Measurements from ENCODE around the gene OPCML. TPM values are rescaled to one million over a fixed set of nuclear protein-coding genes. Genes with fewer than 3 reads are reported as not detected.

Gene OPCML
- total RNA-seq, 2 experiments from 2014 or later = not detected

DNA sequence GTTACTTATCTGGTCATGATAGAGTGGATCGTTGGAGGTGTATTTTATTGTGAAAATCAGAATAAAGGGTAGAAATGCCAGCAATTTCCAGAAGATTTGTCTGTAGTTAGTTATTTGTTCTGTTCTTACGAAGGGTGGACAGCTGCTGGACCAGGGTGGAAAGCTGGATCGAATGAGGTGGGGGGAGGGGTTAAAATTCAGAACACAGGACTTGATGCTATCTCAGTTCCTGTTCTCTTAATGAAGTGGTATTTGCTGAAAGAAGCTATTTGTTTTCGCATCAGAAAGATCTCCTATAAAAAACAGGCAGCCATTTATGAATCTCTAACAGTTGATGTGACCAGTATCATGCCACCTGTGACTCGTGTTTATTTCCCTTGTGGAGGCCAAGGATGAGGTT, 556.2 kb downstream of the OPCML start:
- Mint-ChIP-seq H3K4me1 (no peaks in the 10 kb centered on the region), H3K36me3 (no peaks in the 10 kb centered on the region), H3K9me3 (no peaks in the 10 kb centered on the region), H3K27ac (no peak overlapping the region), H3K27me3 (no peaks in the 10 kb centered on the region), H3K4me3 (no peak overlapping the region)
- POLR2A ChIA-PET = no interaction called here
- DNase-seq (no peak), ATAC-seq (ENCODE audit: low read depth) (no peak)

DNA sequence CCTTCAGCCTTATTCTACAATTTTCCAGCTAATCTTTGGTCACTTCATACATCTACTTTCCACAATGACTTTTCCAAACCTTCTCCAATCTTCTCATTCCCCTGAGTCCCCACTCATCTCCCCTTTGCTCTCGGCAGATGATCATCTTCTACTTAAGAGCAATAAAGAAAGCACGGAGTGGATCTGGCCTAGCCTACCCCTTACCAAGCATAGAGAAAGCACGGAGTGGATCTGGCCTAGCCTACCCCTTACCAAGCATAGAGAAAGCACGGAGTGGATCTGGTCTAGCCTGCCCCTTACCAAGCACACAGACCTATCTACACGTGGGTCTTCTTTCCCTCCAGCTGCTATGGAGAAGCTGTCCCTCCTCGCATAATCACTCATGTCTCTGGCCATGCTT, 558.6 kb downstream of the OPCML start:
- DNase-seq = no peak
- Mint-ChIP-seq H3K9me3 (no peaks in the 10 kb centered on the region), H3K27ac (no peak overlapping the region), H3K36me3 (no peaks in the 10 kb centered on the region), H3K4me1 (no peaks in the 10 kb centered on the region), H3K4me3 (no peak overlapping the region), H3K27me3 (no peaks in the 10 kb centered on the region)
- no peak for ATAC-seq (ENCODE audit: low read depth)
- POLR2A ChIA-PET = no interaction called here

DNA sequence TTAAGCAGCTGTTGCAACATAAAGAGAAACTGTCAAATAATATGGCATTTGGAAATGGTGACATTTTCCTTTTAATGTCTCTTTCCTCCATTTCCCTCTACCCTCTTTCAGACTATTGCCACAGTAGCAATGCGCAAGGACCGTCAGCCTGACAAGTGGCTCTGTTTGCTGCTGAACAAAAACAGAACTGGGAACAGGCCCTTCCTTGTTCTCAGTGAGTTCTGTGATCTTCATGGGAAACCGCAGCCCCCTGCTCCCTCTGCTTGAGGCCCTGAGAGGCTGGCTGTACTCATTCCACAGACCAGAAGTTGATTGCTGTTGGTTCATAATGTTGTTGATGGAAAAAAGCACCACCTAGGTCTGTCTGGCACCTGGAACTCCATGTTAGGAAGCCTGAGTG, 559.7 kb downstream of the OPCML start:
- H3K27ac Mint-ChIP-seq = no peak overlapping the region
- no peaks in the 10 kb centered on the region for H3K4me1 Mint-ChIP-seq
- ATAC-seq (ENCODE audit: low read depth) (no peak), DNase-seq (no peak)
- POLR2A ChIA-PET = no interaction called here
- no peak overlapping the region for H3K4me3 Mint-ChIP-seq
- H3K27me3 Mint-ChIP-seq = peaks cover 2% of the 10 kb centered on the region
- H3K9me3 Mint-ChIP-seq = no peaks in the 10 kb centered on the region
- no peaks in the 10 kb centered on the region for H3K36me3 Mint-ChIP-seq

DNA sequence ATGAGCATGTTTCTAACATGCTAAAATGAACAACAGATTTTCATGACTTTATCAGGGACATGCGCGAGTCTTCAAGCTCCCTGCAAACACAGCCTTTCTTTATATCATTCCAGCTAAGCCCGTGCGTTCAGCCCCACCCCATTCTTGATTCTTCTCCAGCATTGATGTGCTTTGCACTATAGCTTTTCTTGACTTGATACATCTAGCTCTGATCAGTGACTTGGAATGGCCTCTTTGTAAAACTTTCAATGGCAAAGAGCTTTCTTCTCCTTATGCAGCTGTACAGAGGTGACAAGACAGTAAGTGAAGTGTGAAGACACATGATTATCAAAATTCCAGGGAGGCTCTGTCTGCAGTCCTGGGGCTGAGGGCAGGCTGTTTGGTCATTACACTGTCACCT, 561.0 kb downstream of the OPCML start:
- Mint-ChIP-seq H3K4me1 (no peaks in the 10 kb centered on the region), H3K9me3 (no peaks in the 10 kb centered on the region)

DNA sequence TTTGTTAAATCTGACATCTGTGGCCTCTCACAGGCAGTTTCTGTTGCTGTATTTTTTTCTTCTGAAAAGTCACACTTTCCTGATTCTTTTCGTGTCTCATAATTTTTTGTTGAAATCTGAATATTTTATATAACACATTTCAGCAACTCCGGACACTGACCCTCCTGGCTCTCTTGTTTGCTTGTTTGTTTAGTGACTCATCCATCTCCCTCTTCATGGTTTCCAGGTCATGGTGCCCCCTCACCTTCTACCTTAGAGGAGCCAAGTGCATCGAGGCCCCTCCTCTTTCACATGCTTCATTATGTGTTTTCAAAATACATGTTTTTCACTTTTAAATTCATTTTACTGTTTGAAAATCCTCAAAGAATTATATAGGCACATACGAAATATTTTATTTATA, 562.4 kb downstream of the OPCML start:
- no peaks in the 10 kb centered on the region for H3K9me3 Mint-ChIP-seq
- H3K4me3 Mint-ChIP-seq = no peak overlapping the region
- no peak for ATAC-seq (ENCODE audit: low read depth)
- no peaks in the 10 kb centered on the region for H3K4me1 Mint-ChIP-seq
- peaks cover 2% of the 10 kb centered on the region for H3K27me3 Mint-ChIP-seq
- no peaks in the 10 kb centered on the region for H3K36me3 Mint-ChIP-seq
- POLR2A ChIA-PET = no interaction called here
- H3K27ac Mint-ChIP-seq = no peak overlapping the region
- no peak for DNase-seq

More for the DNA sequence above, 561.0 kb downstream of the OPCML start:
- ATAC-seq (ENCODE audit: low read depth) = no peak
- H3K4me3 Mint-ChIP-seq = no peak overlapping the region
- peaks cover 2% of the 10 kb centered on the region for H3K27me3 Mint-ChIP-seq
- no peaks in the 10 kb centered on the region for H3K36me3 Mint-ChIP-seq
- DNase-seq = no peak
- POLR2A ChIA-PET = no interaction called here
- no peak overlapping the region for H3K27ac Mint-ChIP-seq

DNA sequence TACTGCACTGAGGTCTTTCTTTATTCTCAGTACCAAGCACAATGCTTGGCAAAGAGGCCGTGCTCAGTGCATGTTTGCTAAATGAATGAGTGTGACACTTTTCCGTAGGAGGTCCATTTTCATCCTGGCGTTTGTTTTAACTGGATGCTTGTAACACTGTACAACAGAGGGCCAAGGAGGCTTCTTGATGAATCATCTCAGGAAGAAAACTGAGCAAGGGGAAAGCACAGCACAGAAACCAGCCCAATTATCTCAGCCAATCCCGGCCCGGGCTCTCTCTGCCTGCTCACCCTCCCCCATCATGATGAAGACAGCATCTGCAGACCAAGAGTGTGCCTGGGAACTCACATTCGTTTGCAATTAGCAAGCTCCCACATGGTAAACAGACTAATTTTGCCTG, 570.3 kb downstream of the OPCML start:
- Mint-ChIP-seq H3K36me3 (no peaks in the 10 kb centered on the region), H3K27me3 (no peaks in the 10 kb centered on the region), H3K27ac (no peak overlapping the region), H3K4me3 (no peak overlapping the region), H3K9me3 (peaks cover 2% of the 10 kb centered on the region), H3K4me1 (no peaks in the 10 kb centered on the region)
- POLR2A ChIA-PET = no interaction called here
- DNase-seq (no peak), ATAC-seq (ENCODE audit: low read depth) (no peak)

DNA sequence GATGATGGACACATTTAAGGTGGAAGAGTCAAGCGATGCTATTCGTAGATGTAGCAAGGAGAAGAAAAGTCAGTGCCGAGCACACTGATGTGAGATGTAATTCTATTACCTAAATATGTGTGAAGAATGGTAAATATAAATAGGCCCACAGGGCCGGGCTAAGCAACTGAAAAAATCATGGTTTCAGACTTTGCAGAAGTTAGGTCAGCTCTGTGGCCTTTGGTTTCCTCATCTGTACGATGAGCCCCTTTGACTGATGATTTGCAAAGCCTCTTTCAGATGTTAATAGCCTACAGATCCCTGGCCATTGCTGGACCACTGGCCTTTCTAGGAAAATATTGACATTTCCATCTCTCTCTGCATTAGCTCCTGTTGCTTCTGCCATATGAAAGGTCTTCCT, 570.8 kb downstream of the OPCML start:
- Mint-ChIP-seq H3K27ac (no peak overlapping the region), H3K27me3 (no peaks in the 10 kb centered on the region), H3K4me1 (no peaks in the 10 kb centered on the region), H3K36me3 (no peaks in the 10 kb centered on the region), H3K4me3 (no peak overlapping the region), H3K9me3 (peaks cover 3% of the 10 kb centered on the region)
- ATAC-seq (ENCODE audit: low read depth) (no peak), DNase-seq (no peak)
- POLR2A ChIA-PET = no interaction called here

DNA sequence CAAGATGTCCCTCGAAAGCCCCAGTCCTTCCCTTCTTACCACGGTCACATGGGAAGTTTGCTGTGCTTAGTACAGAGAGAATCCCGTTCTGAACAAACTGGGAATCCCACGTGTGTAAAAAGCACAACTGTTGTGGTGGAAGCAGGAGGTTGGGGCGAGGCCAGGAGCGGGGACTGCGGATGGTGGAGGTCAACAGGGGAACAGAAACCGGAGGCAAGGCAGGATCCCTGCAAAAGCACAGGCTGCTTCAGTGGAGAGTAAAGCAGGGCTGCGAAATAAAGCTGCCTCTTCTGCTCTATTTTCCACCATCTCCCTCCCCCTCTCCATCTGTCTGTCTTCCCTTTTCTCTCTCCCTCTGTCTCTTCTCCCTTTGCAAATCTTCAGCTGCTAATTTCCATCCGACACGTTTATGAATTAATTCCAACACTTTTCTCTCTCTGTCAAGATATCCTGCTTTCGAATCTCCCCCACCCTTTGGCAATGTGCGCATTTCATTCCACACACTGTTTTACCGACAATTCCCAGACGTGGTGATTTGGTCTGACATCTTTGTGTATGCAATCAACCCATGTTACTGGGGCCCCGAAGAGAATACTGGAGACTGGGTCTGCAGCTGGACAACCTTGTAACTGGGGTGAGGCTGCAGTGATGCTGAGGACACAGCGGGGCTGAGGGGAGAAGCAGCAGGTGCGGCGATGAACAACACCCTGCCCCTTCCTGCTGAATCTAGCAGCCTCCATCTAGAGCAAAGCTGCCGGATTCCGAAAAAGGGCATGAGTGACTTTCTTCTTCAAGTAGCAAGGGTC, 571.8 kb downstream of the OPCML start:
- ATAC-seq (ENCODE audit: low read depth) = no peak

DNA sequence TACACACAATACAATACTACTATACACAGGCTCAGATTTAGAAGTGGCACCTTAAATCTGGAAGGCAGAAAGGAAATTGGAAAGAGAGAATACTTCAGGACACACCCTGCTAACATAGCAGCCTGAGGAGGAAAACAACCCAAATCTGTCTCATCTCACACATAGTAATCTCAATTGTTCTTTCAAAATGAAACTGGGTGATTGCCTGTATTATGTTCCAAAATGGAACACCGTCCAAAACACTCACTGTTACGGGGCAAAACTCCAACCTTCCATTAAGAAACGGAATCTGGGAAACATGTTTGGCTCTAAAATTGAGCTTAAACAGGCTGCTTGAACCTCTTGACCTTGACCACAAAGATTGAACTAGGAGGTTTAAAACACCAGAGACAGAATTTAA, 572.6 kb downstream of the OPCML start:
- peaks cover 3% of the 10 kb centered on the region for H3K9me3 Mint-ChIP-seq
- DNase-seq (no peak), ATAC-seq (ENCODE audit: low read depth) (no peak)
- no peak overlapping the region for H3K27ac Mint-ChIP-seq
- POLR2A ChIA-PET = no interaction called here
- no peaks in the 10 kb centered on the region for H3K36me3 Mint-ChIP-seq
- no peak overlapping the region for H3K4me3 Mint-ChIP-seq
- H3K27me3 Mint-ChIP-seq = no peaks in the 10 kb centered on the region
- no peaks in the 10 kb centered on the region for H3K4me1 Mint-ChIP-seq

More for the DNA sequence above, 571.8 kb downstream of the OPCML start:
- H3K27me3 Mint-ChIP-seq = no peaks in the 10 kb centered on the region
- peaks cover 3% of the 10 kb centered on the region for H3K9me3 Mint-ChIP-seq
- no peaks in the 10 kb centered on the region for H3K4me1 Mint-ChIP-seq
- POLR2A ChIA-PET = no interaction called here
- H3K36me3 Mint-ChIP-seq = no peaks in the 10 kb centered on the region
- no peak for DNase-seq
- no peak overlapping the region for H3K27ac Mint-ChIP-seq
- H3K4me3 Mint-ChIP-seq = no peak overlapping the region

DNA sequence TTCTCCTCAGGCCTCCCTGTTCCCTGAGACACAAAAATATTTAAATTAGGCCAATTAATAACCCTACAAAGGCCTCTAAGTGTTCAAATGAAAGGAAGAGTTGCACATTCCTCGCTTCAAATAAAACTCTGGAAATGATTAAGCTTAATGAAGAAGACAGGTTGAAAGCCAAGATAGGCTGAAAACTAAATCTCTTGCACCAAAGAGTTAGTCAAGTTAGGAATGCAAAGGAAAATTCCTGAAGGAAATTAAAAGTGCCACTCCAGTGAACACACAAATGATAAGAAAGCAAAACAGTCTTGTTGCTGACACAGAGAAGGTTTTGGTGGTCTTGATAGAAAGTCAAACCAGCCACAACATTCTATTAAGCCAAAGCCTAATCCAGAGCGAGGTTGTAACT, 574.4 kb downstream of the OPCML start:
- Mint-ChIP-seq H3K27me3 (no peaks in the 10 kb centered on the region), H3K36me3 (no peaks in the 10 kb centered on the region), H3K27ac (no peak overlapping the region), H3K9me3 (peaks cover 3% of the 10 kb centered on the region), H3K4me1 (no peaks in the 10 kb centered on the region), H3K4me3 (no peak overlapping the region)
- POLR2A ChIA-PET = no interaction called here
- ATAC-seq (ENCODE audit: low read depth) = no peak
- DNase-seq = no peak

DNA sequence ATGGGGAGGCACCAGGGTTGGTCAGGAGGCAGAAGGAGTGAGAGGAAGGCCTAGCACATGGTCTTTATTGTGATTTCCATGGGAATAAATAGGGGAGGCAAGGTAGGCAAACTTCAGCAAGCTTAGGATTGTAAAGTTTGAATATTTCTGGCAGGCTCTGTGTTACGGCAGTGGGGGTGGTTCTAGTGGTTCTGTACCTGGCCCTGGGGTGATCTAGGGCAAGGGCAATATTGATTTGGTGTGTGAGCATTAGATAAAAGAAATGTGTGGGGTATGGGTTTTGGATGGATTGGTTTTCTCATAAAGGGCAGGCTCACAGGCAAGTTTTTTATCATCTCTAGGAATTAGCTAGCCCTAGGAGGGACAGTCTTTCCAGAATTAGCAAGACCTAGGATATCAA, 584.0 kb downstream of the OPCML start:
- Mint-ChIP-seq H3K4me1 (no peaks in the 10 kb centered on the region), H3K36me3 (no peaks in the 10 kb centered on the region), H3K4me3 (no peak overlapping the region), H3K9me3 (no peaks in the 10 kb centered on the region), H3K27me3 (peaks cover 25% of the 10 kb centered on the region), H3K27ac (no peak overlapping the region)
- DNase-seq (no peak), ATAC-seq (ENCODE audit: low read depth) (no peak)
- POLR2A ChIA-PET = no interaction called here

DNA sequence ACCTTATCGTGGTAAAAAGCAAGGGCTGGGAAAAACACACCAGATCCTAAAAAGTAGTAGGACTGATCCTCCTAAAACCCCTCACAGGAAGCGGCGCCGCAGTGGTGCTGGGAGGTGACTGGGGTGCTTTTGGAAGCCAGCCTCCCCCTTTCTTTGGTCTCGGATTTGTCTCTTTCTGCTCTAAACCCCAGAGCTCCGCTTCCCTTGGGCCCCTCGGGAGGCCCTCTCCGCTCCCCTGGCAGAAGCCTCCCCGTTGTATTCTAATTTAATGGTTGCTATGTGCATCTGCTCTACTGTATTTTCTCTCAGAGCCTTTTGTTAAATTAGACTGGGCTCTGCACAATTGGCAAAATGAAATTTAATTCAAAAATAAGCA, 587.7 kb downstream of the OPCML start:
- Mint-ChIP-seq H3K9me3 (no peaks in the 10 kb centered on the region), H3K36me3 (no peaks in the 10 kb centered on the region), H3K27me3 (peaks cover 45% of the 10 kb centered on the region), H3K4me1 (no peaks in the 10 kb centered on the region), H3K4me3 (no peak overlapping the region), H3K27ac (no peak overlapping the region)
- POLR2A ChIA-PET = no interaction called here
- ATAC-seq (ENCODE audit: low read depth) (no peak), DNase-seq (no peak)

DNA sequence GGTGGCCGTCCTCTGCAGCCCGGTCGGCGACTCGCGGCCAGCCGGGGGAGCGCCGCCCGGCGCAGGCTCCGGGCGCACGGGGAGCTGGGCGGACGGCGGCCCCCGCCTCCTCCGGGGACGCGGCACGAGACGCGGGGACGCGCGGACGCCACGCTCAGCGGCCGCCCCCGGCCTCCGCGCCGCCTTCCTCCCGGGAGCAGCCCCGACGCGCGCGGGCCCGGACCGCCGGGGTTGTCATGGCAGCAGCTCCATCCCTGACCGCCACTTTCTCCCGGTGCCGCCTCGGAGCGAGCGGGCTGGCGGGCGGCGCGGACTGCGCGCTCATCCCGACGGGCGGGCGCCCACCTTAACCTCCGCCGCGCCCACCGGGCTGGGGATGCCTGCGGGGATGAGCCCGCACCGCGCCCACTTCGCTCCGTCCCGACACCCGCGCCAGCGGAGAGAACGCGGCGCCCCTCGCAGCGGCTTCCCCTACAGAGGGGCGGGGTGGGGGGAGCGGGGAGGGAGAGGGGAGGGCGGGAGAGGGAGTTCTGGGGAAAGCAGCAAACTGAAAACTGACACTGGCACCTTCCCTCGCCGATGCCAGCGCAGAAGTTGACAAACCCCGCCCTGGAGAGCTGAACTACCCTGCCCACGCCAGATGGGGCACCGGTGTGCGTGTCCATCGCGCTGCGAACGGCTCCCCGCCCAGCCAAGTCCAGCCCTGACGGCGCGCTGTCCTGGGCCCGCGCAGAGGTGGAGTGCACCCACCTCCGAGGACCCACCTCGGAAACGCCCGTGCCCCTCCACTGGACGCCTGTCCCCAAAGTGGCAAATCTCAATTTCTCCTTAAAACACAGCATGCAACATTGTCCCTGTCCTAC, 588.4 kb downstream of the OPCML start:
- no peak overlapping the region for H3K4me3 Mint-ChIP-seq
- H3K9me3 Mint-ChIP-seq = no peaks in the 10 kb centered on the region
- no peak for ATAC-seq (ENCODE audit: low read depth)
- no peak for DNase-seq
- H3K4me1 Mint-ChIP-seq = no peaks in the 10 kb centered on the region
- peaks cover 45% of the 10 kb centered on the region for H3K27me3 Mint-ChIP-seq
- H3K27ac Mint-ChIP-seq = no peak overlapping the region
- H3K36me3 Mint-ChIP-seq = no peaks in the 10 kb centered on the region
- POLR2A ChIA-PET = no interaction called here

DNA sequence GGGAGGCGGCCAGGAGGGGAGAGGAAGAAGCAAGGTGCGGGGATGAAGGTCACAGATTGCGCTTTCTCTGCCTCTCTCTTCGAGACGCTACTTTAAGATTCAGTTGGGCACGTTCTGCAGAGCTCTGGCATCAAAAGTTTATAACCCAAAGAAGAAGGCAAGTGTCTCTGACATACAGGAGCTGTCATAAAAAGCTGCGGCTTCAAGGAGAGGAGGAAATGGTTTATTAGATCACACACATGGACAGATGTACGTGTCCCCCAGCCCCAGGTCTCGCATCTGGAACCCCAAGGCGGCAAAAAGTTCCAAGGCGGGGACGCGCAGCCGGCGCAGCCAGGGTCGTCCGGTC, 589.0 kb downstream of the OPCML start:
- no peak for ATAC-seq (ENCODE audit: low read depth)
- Mint-ChIP-seq H3K27me3 (peaks cover 45% of the 10 kb centered on the region), H3K27ac (no peak overlapping the region), H3K9me3 (no peaks in the 10 kb centered on the region), H3K4me3 (peak overlapping the region; percentile 37), H3K4me1 (no peaks in the 10 kb centered on the region), H3K36me3 (no peaks in the 10 kb centered on the region)
- POLR2A ChIA-PET = no interaction called here
- DNase-seq = no peak
